Lung microvascular endothelial cell (primary cell): ENCODE measurements around the gene MYBBP1A. TPM values are rescaled to one million over a fixed set of nuclear protein-coding genes. Genes with fewer than 3 reads are reported as not detected.

Experiments used
- total RNA-seq: library from RNA; depleted of rRNA; stranded (reverse); fragments of >200 nt; gene quantifications from 2 replicates; pipeline ENCODE4 v1.2.1, GENCODE V29; 2014

The MYBBP1A gene
- total RNA-seq, 1 donor from 2014 or later = 31.7 TPM

Other genes with a start within 250 kb of the MYBBP1A start
- 27.5 and 32.9 TPM in 2 replicates for gene UBE2G1, start 188.7 kb downstream of the MYBBP1A start, total RNA-seq
- gene SPNS3, start 121.4 kb downstream of the MYBBP1A start, total RNA-seq = 0.22 and 0.40 TPM in 2 replicates
- 36.6 and 71.4 TPM in 2 replicates for gene SPNS2, start 56.5 kb downstream of the MYBBP1A start, total RNA-seq
- gene GGT6, start 5.2 kb upstream of the MYBBP1A start, total RNA-seq = not detected in 2 replicates
- not detected in 2 replicates for gene SMTNL2, start 29.1 kb upstream of the MYBBP1A start, total RNA-seq
- gene ALOX15, start 86.3 kb upstream of the MYBBP1A start, total RNA-seq = not detected in 2 replicates
- 7.6 and 9.1 TPM in 2 replicates for gene PELP1, start 148.8 kb upstream of the MYBBP1A start, total RNA-seq
- 4.2 and 4.8 TPM in 2 replicates for gene ARRB2, start 155.2 kb upstream of the MYBBP1A start, total RNA-seq
- gene MED11, start 176.0 kb upstream of the MYBBP1A start, total RNA-seq = 9.2 and 11.1 TPM in 2 replicates
- gene ZMYND15, start 184.4 kb upstream of the MYBBP1A start, total RNA-seq = under 0.01 TPM in 1 of 2 replicates, not detected in the other
- 1.1 and 1.6 TPM in 2 replicates for gene CXCL16, start 184.5 kb upstream of the MYBBP1A start, total RNA-seq
- gene TM4SF5, start 216.5 kb upstream of the MYBBP1A start, total RNA-seq = not detected in 2 replicates
- gene VMO1, start 231.0 kb upstream of the MYBBP1A start, total RNA-seq = 0.22 TPM in 1 of 2 replicates, not detected in the other
- not detected in 2 replicates for gene GLTPD2, start 233.6 kb upstream of the MYBBP1A start, total RNA-seq
- gene PSMB6, start 240.8 kb upstream of the MYBBP1A start, total RNA-seq = 182 and 183 TPM in 2 replicates